AML-193 (cell line): Measurements from ENCODE around the gene LCOR.
"Not testable (repeated sequence)": the region's sequence is repeated elsewhere in the genome, so short reads cannot be mapped to it uniquely, and the experiment has no call there.

ENCODE experiments used
- DNase-seq, 2 experiments: peaks; one replicate each; lab custom pipeline; 2025; lab: John Stamatoyannopoulos, UW

The LCOR gene

GRCh38 chr10:96935810-96936209 is 103.7 kb downstream of the LCOR start:
- DNase-seq = no peak

DNA sequence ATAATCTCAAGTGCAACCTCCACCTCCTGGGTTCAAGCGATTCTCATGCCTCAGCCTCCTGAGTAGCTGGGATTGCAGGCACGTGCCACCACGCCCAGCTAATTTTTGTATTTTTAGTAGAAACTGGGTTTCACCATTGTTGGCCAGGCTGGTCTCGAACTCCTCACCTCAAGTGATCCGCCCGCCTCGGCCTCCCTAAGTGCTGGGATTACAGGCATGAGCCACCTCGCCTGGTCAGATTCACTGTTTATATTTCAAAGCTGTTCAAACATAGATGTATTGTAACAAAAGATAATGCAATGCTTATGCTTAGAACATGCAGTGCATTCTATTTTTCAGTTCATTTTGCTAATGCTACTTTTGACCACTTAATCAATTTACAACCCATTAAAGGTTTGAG is 111.1 kb downstream of the LCOR start:
- not testable (repeated sequence) for DNase-seq

- no peak for DNase-seq
Measured at GRCh38 chr10:96947036-96947435, 114.9 kb downstream of the LCOR start.

DNA sequence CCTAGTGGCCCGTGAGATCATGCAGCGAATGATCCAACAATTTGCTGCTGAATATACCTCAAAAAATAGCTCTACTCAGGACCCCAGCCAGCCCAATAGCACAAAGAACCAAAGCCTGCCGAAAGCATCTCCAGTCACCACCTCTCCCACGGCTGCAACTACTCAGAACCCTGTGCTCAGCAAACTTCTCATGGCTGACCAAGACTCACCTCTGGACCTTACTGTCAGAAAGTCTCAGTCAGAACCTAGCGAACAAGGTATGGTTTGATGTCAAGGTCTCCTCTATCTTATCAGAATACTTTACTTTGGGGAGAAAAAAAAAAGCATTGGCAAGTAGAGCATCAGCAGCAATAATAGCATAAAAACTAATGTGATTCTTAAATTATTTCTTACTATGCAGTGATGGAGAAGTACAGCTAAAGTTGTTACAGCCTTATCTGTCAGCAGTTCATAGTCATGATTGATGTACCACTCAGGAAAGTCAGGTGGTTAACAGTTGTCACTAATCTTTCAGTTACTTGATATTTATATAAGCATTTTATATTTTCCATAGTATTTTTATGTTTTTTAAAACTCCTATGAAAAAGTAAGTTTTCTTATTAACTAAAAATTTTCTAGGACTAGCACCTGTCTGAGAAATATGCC is 117.1 kb downstream of the LCOR start:
- no peak for DNase-seq

- DNase-seq = no peak
Measured at GRCh38 chr10:96951954-96952353, 119.9 kb downstream of the LCOR start.

DNA sequence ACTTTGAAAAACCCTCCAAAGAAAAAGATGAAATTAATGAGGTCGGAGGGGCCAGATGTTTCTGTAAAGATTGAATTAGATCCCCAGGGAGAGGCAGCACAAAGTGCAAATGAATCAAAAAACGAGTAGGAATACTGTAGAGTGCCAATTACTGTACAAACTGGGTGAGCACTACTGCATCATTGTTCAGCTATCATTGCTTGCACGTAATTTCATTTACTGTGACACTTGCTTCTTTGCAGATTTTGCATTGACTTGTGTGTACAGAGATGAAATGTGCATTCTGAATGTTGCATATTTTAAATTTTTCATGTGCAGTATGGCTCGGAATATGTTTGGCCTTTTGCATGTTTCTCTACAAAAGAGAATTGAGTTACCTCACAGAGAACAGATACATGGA is 123.7 kb downstream of the LCOR start:
- DNase-seq = no peak

GRCh38 chr10:96958071-96958470 is 126.0 kb downstream of the LCOR start:
- no peak for DNase-seq

DNA sequence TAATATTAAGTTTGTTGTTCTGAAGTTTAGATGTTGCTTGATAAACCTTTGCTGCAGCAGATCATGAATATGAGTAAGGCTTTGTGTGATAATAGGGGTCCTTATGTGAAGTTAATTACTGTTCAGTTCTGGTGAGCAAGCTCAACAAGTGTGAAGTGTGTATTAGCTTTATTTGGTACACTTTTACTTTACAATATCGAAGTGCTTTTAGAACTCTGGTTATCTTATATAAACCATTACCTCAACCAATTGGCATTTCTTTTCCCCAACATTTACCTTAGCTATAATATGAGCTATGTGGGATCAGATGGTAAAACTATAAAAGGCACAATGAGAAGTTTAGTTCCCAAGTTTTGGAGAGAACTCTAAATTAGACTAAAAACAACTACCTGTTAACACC is 127.6 kb downstream of the LCOR start:
- no peak for DNase-seq

GRCh38 chr10:96960872-96961271 is 128.8 kb downstream of the LCOR start:
- no peak for DNase-seq

DNA sequence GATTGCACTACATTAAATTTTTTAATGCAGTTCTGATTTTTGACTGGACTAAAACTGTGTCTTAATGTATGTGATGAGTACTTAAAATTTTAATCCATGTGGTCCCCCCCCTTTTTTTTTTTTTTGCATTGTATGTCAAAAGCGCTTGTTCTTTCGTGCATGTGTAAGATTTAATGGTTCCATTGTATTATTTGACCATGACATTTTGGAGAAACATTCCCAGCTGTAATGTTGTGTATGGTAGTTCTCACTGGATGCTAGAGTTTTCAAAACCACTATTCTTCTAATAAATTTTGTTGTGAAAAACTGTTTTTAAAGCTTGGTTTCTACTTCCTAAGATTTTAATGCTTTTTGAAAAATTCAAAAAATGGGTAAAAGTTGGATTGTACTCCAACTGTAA is 132.0 kb downstream of the LCOR start:
- DNase-seq = no peak

DNA sequence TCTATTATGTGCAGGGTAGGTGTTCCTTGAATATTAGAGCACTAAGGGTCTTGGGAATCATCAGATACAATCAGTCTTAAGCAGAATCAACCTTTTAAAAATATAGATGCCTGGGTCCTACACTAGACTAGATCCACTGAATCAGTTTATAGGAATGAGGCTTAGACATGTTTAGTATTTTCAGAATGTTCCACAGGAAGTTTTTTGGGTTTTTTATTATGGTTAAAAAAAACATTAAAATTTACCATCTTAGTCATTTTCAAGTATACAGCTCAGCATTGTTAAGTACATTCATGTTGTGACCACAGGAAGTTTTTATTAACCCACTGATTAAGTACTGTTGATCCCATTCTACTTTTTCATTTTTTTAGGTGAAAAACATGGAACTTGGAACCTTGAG is 135.7 kb downstream of the LCOR start:
- DNase-seq = no peak

DNA sequence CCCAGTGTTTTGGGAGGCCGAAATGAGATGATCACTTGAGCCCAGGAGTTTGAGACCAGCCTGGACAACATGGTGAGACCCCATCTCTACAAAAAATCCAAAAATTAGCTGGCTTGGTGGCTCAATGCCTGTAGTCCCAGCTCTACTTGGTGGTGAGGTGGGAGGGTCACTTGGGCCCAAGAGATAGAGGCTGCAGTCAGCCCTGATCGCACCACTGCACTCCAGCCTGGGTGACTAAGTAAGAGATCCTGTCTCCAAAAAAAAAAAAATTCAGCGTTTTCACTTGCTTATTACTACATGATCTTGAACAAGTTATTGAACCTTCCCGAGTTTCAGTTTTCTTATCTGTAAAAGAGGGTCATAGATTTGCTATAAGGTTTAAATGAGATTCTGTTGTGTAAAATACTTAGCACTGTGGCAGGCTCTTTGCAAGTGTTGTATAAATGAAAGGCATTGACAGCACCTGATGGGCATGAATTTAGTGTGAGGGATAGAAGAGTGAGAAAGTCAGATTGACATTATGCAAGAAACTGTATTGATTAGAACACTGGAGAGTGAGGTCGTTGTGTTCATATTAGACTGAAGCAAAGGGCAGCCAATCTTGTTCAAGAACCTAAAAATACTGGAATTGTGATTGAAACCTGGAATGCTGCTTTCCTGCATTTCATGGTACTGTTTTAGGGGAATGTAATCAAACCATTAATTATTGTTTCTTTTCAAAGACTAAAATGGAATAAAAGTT is 136.8 kb downstream of the LCOR start:
- no peak for DNase-seq

- no peak for DNase-seq
Measured at GRCh38 chr10:96971324-96971723, 139.2 kb downstream of the LCOR start.

DNA sequence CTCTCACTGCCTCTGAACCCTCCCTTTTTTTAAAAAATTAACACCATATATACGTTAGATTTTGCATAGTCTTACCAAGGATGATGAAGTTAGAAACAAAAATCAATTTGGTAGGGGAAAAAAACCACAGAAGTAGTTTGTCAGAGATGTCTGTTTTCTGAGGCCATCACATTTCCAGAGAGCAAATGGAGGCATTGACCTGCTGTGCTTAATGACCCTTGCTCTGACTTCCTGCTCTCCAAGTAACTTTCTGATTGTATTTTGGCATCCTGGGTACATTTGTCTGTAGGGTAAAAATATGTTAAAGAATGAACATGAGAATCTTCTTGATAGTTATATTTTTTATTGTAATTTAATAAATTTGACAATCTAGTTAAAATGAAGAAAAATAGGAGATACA is 140.2 kb downstream of the LCOR start:
- DNase-seq = no peak

DNA sequence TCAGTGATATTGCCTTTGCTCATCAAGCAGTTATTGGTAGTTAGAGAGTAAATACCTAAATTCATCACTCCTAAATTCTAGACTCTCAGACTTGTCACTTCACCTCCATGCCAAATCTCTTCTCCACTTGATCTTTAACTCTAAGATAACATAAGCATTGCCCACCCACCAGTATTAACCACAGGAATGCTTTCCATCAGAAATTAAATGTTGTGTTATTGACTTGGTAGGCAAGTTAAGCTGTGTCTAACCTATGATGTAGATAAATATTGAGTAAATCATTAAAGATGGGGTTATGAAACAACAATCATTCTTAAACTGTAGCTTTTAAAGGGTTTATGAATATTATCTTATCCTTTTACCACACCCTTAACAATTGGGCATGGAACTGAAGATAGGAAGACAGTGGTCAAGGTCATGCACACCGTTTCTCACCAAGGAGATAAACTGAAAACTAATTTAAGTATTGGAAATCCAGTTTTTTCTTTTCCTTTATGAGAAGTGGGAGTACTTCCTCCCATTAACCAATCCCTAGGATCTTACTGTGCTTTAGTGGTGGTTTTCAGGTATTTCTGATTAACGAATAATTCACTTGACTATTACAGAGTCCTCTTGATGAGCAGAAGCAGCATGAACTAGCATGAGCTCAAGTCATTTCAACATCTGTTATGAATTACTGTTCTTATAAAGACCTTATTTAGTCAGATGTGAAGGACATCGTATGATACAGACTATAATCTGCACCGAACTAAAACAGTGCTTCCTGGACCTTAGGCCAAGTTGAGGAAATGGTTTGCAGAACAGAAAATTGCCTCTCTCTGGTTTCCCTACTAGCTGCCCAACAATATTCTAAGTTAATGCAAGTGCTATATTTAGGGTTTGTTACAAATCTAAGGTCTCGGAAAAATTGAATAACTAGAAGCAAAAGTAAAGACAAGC is 142.0 kb downstream of the LCOR start:
- no peak for DNase-seq

DNA sequence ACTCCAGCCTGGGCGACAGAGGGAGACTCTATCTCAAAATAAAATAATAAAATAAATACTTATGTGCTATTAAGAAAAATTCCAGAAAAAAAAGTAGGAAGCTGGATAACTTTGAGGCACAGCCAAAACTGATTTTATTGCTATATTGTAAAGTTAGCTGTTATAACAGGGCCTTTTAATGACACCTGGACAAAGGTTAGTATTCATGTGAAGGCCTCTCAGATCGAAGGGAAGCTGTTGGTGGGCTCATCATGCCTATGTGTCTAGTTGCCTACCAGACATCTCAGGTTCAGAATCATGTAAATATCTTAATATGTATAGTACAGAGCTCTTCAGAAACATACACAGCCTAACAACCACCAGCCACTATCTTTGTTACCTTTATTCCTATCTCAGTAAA is 143.0 kb downstream of the LCOR start:
- no peak for DNase-seq

DNA sequence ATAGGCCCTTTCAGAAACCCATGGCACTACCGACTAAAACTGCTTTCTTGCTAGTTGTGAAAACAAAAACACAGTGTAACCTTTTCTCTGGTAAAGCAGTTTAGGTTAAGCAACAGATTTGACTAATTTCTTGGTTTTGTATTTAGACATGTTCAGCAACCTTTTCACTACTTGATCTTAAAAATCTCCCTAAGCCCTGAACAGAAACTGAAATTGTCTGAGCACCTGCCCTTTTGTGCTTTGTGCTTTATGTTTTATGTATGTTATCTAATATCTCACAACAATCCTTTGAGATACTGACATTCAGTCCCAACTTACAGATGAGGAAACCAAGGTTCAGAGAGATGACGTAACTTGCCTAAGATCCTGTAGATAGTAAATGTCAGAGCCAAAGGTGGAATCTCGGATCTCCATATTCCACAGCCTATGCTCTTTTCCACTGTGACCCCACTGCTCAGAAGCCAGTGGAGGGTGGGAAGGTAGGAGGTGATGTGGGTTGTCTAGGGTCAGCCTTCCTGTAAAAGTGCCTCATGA is 146.6 kb downstream of the LCOR start:
- DNase-seq = no peak

DNA sequence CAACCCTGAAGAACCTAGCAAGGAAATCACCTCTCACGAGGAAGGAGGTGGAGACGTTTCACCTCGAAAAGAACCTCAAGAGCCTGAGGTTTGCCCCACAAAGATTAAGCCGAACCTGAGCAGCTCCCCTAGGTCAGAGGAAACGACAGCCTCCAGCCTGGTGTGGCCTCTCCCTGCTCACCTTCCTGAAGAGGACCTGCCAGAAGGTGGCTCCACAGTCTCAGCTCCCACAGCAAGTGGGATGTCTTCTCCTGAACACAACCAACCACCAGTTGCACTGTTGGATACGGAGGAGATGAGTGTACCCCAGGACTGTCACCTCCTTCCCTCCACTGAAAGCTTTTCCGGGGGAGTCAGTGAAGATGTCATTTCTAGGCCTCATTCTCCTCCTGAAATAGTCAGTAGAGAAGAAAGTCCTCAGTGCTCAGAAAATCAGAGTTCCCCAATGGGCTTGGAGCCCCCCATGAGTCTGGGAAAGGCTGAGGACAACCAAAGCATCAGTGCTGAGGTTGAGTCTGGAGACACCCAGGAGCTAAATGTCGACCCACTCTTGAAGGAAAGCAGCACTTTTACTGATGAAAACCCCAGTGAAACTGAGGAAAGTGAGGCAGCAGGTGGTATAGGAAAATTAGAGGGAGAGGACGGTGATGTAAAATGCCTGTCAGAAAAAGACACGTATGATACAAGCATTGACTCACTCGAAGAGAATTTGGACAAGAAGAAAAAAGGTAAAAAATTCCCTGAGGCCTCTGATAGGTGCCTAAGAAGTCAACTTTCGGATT is 150.2 kb downstream of the LCOR start:
- DNase-seq = no peak

GRCh38 chr10:96984541-96985131 is 152.5 kb downstream of the LCOR start:
- DNase-seq = no peak

GRCh38 chr10:96986200-96986856 is 154.2 kb downstream of the LCOR start:
- no peak for DNase-seq
